Endodermal cell (in vitro differentiated cells): Measurements from ENCODE around the gene HLA-DRB5. TPM values are rescaled to one million over a fixed set of nuclear protein-coding genes. Genes with fewer than 3 reads are reported as not detected.
A peak's percentile ranks its signal among the peaks of the same experiment; 100 is the strongest.

Experiments used
- DNase-seq: peaks from one replicate; pipeline ENCODE4 v3.0.0-alpha.2; 2017
- H3K27ac ChIP-seq: 2 replicates; pipeline ENCODE4 v1.5.1; 2013; ENCODE audit warnings: mild to moderate bottlenecking, low read depth, low read length, moderate library complexity
- H3K27me3 ChIP-seq: 2 replicates; pipeline ENCODE4 v1.6.1; 2013; ENCODE audit warnings: mild to moderate bottlenecking, low read length, moderate library complexity; ENCODE audit not compliant: insufficient read depth, control insufficient read depth, poor library complexity, severe bottlenecking
- H3K36me3 ChIP-seq: 2 replicates; pipeline ENCODE4 v1.7.0; 2013; ENCODE audit warnings: mild to moderate bottlenecking, low read length, moderate library complexity; ENCODE audit not compliant: control insufficient read depth, insufficient read depth
- H3K4me1 ChIP-seq: one replicate; pipeline ENCODE4 v1.7.0; 2013; ENCODE audit warnings: low read length; ENCODE audit not compliant: control insufficient read depth, insufficient read depth
- H3K4me3 ChIP-seq: 2 replicates; pipeline ENCODE4 v1.5.1; 2013; ENCODE audit warnings: mild to moderate bottlenecking, low read length, moderate library complexity
- H3K9ac ChIP-seq: 2 replicates; pipeline ENCODE4 v1.6.1; 2013; ENCODE audit warnings: mild to moderate bottlenecking, low read length, moderate library complexity; ENCODE audit not compliant: poor library complexity, severe bottlenecking; ENCODE audit errors: extremely low read depth
- H3K9me3 ChIP-seq: 2 replicates; pipeline ENCODE4 v1.6.1; 2013; ENCODE audit warnings: mild to moderate bottlenecking, low read length, moderate library complexity; ENCODE audit not compliant: control insufficient read depth
- H3K27ac Mint-ChIP-seq: 2 replicates; pipeline ENCODE4 v1.8.0; 2020; ENCODE audit warnings: mixed read lengths
- H3K27me3 Mint-ChIP-seq: 2 replicates; pipeline ENCODE4 v1.8.0; 2021; ENCODE audit warnings: mild to moderate bottlenecking, mixed read lengths; ENCODE audit not compliant: insufficient read depth
- H3K36me3 Mint-ChIP-seq: 2 replicates; pipeline ENCODE4 v1.8.0; 2020; ENCODE audit warnings: low read depth, mixed read lengths
- H3K4me1 Mint-ChIP-seq: 2 replicates; pipeline ENCODE4 v1.8.0; 2020; ENCODE audit warnings: mixed read lengths
- H3K4me3 Mint-ChIP-seq: 2 replicates; pipeline ENCODE4 v1.8.0; 2020; ENCODE audit warnings: mild to moderate bottlenecking, moderate library complexity, mixed read lengths
- H3K9me3 Mint-ChIP-seq: 2 replicates; pipeline ENCODE4 v1.8.0; 2020; ENCODE audit warnings: mild to moderate bottlenecking, mixed read lengths
- CTCF ChIP-seq: fragments of 200-600 bp; sonication (generic); conservative IDR thresholded peaks from 2 replicates; pipeline ENCODE4 v1.5.0; 2021; ENCODE audit warnings: antibody characterized with exemption, mild to moderate bottlenecking
- WGBS, 2 experiments: methylation state at CpG; one replicate each; pipeline versions ENCODE4 v1.1.5 to v1.1.7; 2013; ENCODE audit warnings: missing lambda C conversion rate in 2 of 2, mixed read lengths in 1 of 2; ENCODE audit not compliant: insufficient coverage in 1 of 2, insufficient read length in 1 of 2; 5-methylcytosine and 5-hydroxymethylcytosine counted together
- total RNA-seq, 2 donors: library from RNA; stranded (reverse); fragmentation: NEBNext Ultra II Directional in 1 of 2; extraction: Animal tissue kit (Norgen Biotek cat#: 25700) in 1 of 2; gene quantifications; 2 replicates in 1 of 2; 3 replicates in 1 of 2; pipeline ENCODE4 v1.2.1, GENCODE V29; 2021

HLA-DRB5 gene
- total RNA-seq, 2 donors from 2014 or later = 0.71 to 0.92 TPM

DNA sequence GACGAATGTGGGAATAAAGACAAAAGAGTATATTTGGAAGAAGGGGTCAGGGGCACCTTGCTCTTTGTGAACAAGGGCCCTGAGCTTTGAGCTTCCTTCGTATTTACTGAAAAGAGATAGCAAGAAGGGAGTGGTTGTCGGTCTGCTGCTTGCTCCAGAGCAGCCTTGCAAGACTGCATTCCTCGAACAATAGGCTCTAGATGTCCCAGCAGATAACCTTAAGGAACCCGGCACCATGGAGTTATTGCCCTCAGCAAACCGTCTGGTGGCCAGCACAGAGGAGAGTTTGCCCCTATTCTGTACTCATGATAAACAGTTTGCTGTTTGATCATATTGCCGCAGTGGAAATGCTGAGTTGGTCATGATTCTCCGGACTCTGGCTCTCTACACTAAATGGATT lies 36.9 kb upstream of the HLA-DRB5 start:
- no peaks in the 10 kb centered on the region for H3K4me1 ChIP-seq
- H3K9me3 ChIP-seq = peaks cover 18% of the 10 kb centered on the region
- Mint-ChIP-seq H3K9me3 (peaks cover 18% of the 10 kb centered on the region), H3K27me3 (peaks cover 49% of the 10 kb centered on the region), H3K4me3 (no peak overlapping the region), H3K27ac (no peak overlapping the region), H3K4me1 (peaks cover 12% of the 10 kb centered on the region), H3K36me3 (no peaks in the 10 kb centered on the region)
- H3K27me3 ChIP-seq = no peaks in the 10 kb centered on the region
- no peaks in the 10 kb centered on the region for H3K36me3 ChIP-seq
- TF ChIP-seq CTCF = no peak
- no peak overlapping the region for H3K27ac ChIP-seq
- no peak overlapping the region for H3K9ac ChIP-seq
- peak overlapping the region; percentile 49 for H3K4me3 ChIP-seq
- DNase-seq = no peak
- 82% methylated on average over 8 of the region's 8 CpGs; no CpG with 5 or more reads in 1 of the 2 experiments for WGBS, 2 experiments

GRCh38 chr6:32565511-32565910 lies 35.4 kb upstream of the HLA-DRB5 start:
- no peaks in the 10 kb centered on the region for H3K27me3 ChIP-seq
- Mint-ChIP-seq H3K36me3 (no peaks in the 10 kb centered on the region), H3K27me3 (peaks cover 54% of the 10 kb centered on the region), H3K27ac (no peak overlapping the region), H3K4me1 (peaks cover 7% of the 10 kb centered on the region), H3K4me3 (no peak overlapping the region), H3K9me3 (peaks cover 18% of the 10 kb centered on the region)
- H3K27ac ChIP-seq = no peak overlapping the region
- H3K9me3 ChIP-seq = peaks cover 18% of the 10 kb centered on the region
- no peak overlapping the region for H3K4me3 ChIP-seq
- H3K36me3 ChIP-seq = no peaks in the 10 kb centered on the region
- no peak for TF ChIP-seq CTCF
- no peaks in the 10 kb centered on the region for H3K4me1 ChIP-seq
- DNase-seq = no peak
- no peak overlapping the region for H3K9ac ChIP-seq
- 95% methylated on average over 1 of the region's 1 CpG; no CpG with 5 or more reads in 1 of the 2 experiments for WGBS, 2 experiments

GRCh38 chr6:32562940-32563339 lies 32.9 kb upstream of the HLA-DRB5 start:
- 97 to 100% methylated on average over 1 of the region's 2 CpGs for WGBS, 2 experiments

More at GRCh38 chr6:32562940-32563339, 32.9 kb upstream of the HLA-DRB5 start:
- no peak for TF ChIP-seq CTCF
- H3K9me3 Mint-ChIP-seq = peaks cover 21% of the 10 kb centered on the region
- H3K4me1 Mint-ChIP-seq = no peaks in the 10 kb centered on the region
- no peaks in the 10 kb centered on the region for H3K36me3 Mint-ChIP-seq
- peaks cover 40% of the 10 kb centered on the region for H3K27me3 Mint-ChIP-seq
- Histone ChIP-seq H3K9me3 (peaks cover 18% of the 10 kb centered on the region), H3K27ac (no peak overlapping the region), H3K9ac (no peak overlapping the region), H3K4me3 (no peak overlapping the region), H3K4me1 (no peaks in the 10 kb centered on the region), H3K27me3 (no peaks in the 10 kb centered on the region), H3K36me3 (no peaks in the 10 kb centered on the region)
- DNase-seq = no peak
- no peak overlapping the region for H3K27ac Mint-ChIP-seq
- H3K4me3 Mint-ChIP-seq = no peak overlapping the region
